ENCODE results near the gene ANXA2.
"Not testable (repeated sequence)": the region's sequence is repeated elsewhere in the genome, so short reads cannot be mapped to it uniquely, and the experiment has no call there.

Gene ANXA2

GRCh38 chr15:60411774-60412425, 14.1 kb upstream of the ANXA2 start:
- no peak overlapping the region for H3K4me3 ChIP-seq (ENCODE audit: low read length)
- TF ChIP-seq CTCF (conservative IDR thresholded peaks at IDR 0.05; ENCODE audit: low read depth, low read length) = no peak
- no peak for DNase-seq (ENCODE audit: low read depth)

- H3K4me3 ChIP-seq (ENCODE audit: low read length); DNase-seq (ENCODE audit: low read depth): not testable (repeated sequence)
These were observed 12.6 kb upstream of the ANXA2 start for GRCh38 chr15:60410350-60410749.

- no peak for DNase-seq (ENCODE audit: low read depth)
- TF ChIP-seq CTCF (conservative IDR thresholded peaks at IDR 0.05; ENCODE audit: low read depth, low read length) = no peak
- no peak overlapping the region for H3K4me3 ChIP-seq (ENCODE audit: low read length)
These were observed 10.7 kb upstream of the ANXA2 start for GRCh38 chr15:60408463-60408981.

- DNase-seq (ENCODE audit: low read depth) = no peak
- no peak for TF ChIP-seq CTCF (conservative IDR thresholded peaks at IDR 0.05; ENCODE audit: low read depth, low read length)
- no peak overlapping the region for H3K4me3 ChIP-seq (ENCODE audit: low read length)
These were observed 9.6 kb upstream of the ANXA2 start for GRCh38 chr15:60407415-60407805.

- TF ChIP-seq CTCF (conservative IDR thresholded peaks at IDR 0.05; ENCODE audit: low read depth, low read length) = no peak
- no peak overlapping the region for H3K4me3 ChIP-seq (ENCODE audit: low read length)
- no peak for DNase-seq (ENCODE audit: low read depth)
These were observed 9.0 kb upstream of the ANXA2 start for GRCh38 chr15:60406513-60407414.

GRCh38 chr15:60405399-60405798, 7.6 kb upstream of the ANXA2 start:
- H3K4me3 ChIP-seq (ENCODE audit: low read length) = no peak overlapping the region
- no peak for TF ChIP-seq CTCF (conservative IDR thresholded peaks at IDR 0.05; ENCODE audit: low read depth, low read length)
- no peak for DNase-seq (ENCODE audit: low read depth)

- not testable (repeated sequence) for H3K4me3 ChIP-seq (ENCODE audit: low read length); DNase-seq (ENCODE audit: low read depth)
These were observed 6.6 kb upstream of the ANXA2 start for GRCh38 chr15:60404351-60404750.

- no peak for TF ChIP-seq CTCF (conservative IDR thresholded peaks at IDR 0.05; ENCODE audit: low read depth, low read length)
- H3K4me3 ChIP-seq (ENCODE audit: low read length) = no peak overlapping the region
- DNase-seq (ENCODE audit: low read depth) = no peak
These were observed 3.2 kb upstream of the ANXA2 start for GRCh38 chr15:60400944-60401343.

All from retinal pigment epithelial cell (primary cell).